Measurements from ENCODE around the gene DZIP1. TPM values are rescaled to one million over a fixed set of nuclear protein-coding genes. Genes with fewer than 3 reads are reported as not detected.

The DZIP1 gene
- total and polyA plus RNA-seq, 2 of the 8 experiments (the other 6 are each of a cell fraction or from before 2014, with no cell fraction given) = 7.6 to 24.6 TPM

DNA sequence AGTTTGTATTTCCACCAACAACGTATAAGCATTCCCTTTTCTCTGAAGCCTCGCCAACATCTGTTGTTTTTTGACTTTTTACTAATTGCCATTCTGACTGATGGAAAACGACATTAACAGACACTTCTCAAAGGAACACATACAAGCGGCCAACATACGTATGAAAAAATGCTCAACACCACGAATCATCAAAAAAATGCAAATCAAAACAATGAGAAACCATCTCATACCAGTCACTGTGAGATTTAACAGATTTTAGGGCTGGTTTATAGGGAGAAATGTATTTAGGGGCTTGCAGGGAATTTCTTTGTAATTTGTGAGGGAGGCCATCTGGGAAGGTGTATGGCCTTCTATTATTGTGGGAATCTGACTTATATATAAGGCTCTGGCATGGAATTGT is 2.8 kb upstream of the DZIP1 start (continued):
- TF ChIP-seq, protein P1, sequence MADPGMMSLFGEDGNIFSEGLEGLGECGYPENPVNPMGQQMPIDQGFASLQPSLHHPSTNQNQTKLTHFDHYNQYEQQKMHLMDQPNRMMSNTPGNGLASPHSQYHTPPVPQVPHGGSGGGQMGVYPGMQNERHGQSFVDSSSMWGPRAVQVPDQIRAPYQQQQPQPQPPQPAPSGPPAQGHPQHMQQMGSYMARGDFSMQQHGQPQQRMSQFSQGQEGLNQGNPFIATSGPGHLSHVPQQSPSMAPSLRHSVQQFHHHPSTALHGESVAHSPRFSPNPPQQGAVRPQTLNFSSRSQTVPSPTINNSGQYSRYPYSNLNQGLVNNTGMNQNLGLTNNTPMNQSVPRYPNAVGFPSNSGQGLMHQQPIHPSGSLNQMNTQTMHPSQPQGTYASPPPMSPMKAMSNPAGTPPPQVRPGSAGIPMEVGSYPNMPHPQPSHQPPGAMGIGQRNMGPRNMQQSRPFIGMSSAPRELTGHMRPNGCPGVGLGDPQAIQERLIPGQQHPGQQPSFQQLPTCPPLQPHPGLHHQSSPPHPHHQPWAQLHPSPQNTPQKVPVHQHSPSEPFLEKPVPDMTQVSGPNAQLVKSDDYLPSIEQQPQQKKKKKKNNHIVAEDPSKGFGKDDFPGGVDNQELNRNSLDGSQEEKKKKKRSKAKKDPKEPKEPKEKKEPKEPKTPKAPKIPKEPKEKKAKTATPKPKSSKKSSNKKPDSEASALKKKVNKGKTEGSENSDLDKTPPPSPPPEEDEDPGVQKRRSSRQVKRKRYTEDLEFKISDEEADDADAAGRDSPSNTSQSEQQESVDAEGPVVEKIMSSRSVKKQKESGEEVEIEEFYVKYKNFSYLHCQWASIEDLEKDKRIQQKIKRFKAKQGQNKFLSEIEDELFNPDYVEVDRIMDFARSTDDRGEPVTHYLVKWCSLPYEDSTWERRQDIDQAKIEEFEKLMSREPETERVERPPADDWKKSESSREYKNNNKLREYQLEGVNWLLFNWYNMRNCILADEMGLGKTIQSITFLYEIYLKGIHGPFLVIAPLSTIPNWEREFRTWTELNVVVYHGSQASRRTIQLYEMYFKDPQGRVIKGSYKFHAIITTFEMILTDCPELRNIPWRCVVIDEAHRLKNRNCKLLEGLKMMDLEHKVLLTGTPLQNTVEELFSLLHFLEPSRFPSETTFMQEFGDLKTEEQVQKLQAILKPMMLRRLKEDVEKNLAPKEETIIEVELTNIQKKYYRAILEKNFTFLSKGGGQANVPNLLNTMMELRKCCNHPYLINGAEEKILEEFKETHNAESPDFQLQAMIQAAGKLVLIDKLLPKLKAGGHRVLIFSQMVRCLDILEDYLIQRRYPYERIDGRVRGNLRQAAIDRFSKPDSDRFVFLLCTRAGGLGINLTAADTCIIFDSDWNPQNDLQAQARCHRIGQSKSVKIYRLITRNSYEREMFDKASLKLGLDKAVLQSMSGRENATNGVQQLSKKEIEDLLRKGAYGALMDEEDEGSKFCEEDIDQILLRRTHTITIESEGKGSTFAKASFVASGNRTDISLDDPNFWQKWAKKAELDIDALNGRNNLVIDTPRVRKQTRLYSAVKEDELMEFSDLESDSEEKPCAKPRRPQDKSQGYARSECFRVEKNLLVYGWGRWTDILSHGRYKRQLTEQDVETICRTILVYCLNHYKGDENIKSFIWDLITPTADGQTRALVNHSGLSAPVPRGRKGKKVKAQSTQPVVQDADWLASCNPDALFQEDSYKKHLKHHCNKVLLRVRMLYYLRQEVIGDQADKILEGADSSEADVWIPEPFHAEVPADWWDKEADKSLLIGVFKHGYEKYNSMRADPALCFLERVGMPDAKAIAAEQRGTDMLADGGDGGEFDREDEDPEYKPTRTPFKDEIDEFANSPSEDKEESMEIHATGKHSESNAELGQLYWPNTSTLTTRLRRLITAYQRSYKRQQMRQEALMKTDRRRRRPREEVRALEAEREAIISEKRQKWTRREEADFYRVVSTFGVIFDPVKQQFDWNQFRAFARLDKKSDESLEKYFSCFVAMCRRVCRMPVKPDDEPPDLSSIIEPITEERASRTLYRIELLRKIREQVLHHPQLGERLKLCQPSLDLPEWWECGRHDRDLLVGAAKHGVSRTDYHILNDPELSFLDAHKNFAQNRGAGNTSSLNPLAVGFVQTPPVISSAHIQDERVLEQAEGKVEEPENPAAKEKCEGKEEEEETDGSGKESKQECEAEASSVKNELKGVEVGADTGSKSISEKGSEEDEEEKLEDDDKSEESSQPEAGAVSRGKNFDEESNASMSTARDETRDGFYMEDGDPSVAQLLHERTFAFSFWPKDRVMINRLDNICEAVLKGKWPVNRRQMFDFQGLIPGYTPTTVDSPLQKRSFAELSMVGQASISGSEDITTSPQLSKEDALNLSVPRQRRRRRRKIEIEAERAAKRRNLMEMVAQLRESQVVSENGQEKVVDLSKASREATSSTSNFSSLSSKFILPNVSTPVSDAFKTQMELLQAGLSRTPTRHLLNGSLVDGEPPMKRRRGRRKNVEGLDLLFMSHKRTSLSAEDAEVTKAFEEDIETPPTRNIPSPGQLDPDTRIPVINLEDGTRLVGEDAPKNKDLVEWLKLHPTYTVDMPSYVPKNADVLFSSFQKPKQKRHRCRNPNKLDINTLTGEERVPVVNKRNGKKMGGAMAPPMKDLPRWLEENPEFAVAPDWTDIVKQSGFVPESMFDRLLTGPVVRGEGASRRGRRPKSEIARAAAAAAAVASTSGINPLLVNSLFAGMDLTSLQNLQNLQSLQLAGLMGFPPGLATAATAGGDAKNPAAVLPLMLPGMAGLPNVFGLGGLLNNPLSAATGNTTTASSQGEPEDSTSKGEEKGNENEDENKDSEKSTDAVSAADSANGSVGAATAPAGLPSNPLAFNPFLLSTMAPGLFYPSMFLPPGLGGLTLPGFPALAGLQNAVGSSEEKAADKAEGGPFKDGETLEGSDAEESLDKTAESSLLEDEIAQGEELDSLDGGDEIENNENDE (IDR thresholded peaks at IDR 0.05; ENCODE audit: insufficient replicate concordance, low read length) = no peak
- TF ChIP-seq, protein P2, sequence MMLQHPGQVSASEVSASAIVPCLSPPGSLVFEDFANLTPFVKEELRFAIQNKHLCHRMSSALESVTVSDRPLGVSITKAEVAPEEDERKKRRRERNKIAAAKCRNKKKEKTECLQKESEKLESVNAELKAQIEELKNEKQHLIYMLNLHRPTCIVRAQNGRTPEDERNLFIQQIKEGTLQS (IDR thresholded peaks at IDR 0.05; ENCODE audit: insufficient read depth, low read depth, low read length) = no peak
- no peak for TF ChIP-seq ASH2L (IDR thresholded peaks at IDR 0.05; ENCODE audit: low read length)
- no peak for TF ChIP-seq EGR1 (IDR thresholded peaks at IDR 0.05; ENCODE audit: borderline replicate concordance, low read depth, low read length)
- no peak for TF ChIP-seq KDM4A (IDR thresholded peaks at IDR 0.05; ENCODE audit: low read depth, low read length, severe bottlenecking)
- TF ChIP-seq CHD1 (IDR thresholded peaks at IDR 0.05; ENCODE audit: low read depth, low read length) = no peak
- no peak for TF ChIP-seq TCF12 (IDR thresholded peaks at IDR 0.05; ENCODE audit: low read depth, low read length)
- no peak for TF ChIP-seq EZH2 (IDR thresholded peaks at IDR 0.05; ENCODE audit: low read depth, low read length, severe bottlenecking)

Data from H1 (cell line).